Smooth muscle cell (in vitro differentiated cells): ENCODE results near the gene SF3B3. TPM values are rescaled to one million over a fixed set of nuclear protein-coding genes. Genes with fewer than 3 reads are reported as not detected.

Experiments
- DNase-seq: peaks from one replicate; lab custom pipeline; 2025; ENCODE audit not compliant: unreplicated experiment; lab: John Stamatoyannopoulos, UW
- H2AFZ ChIP-seq: fragments of 200-600 bp; sonication (generic); 2 replicates; pipeline ENCODE4 v1.6.0; 2016; ENCODE audit warnings: antibody characterized with exemption, low read depth, mild to moderate bottlenecking
- H3F3A ChIP-seq: fragments of 200-600 bp; sonication (generic); 2 replicates; pipeline ENCODE4 v1.6.0; 2017; ENCODE audit warnings: antibody characterized with exemption, low read depth
- H3K27ac ChIP-seq: fragments of 200-600 bp; sonication (generic); 2 replicates; pipeline ENCODE4 v1.5.1; 2016; ENCODE audit warnings: low read depth, mild to moderate bottlenecking
- H3K27me3 ChIP-seq: fragments of 200-600 bp; sonication (generic); 2 replicates; pipeline ENCODE4 v1.6.1; 2016; ENCODE audit warnings: low read depth, mild to moderate bottlenecking
- H3K36me3 ChIP-seq: fragments of 200-600 bp; sonication (generic); 2 replicates; pipeline ENCODE4 v1.5.1; 2016; ENCODE audit warnings: low read depth
- H3K4me1 ChIP-seq: fragments of 200-600 bp; sonication (generic); 2 replicates; pipeline ENCODE4 v1.5.1; 2016; ENCODE audit warnings: low read depth
- H3K4me2 ChIP-seq: fragments of 200-600 bp; sonication (generic); 2 replicates; pipeline ENCODE4 v1.6.0; 2016; ENCODE audit warnings: mild to moderate bottlenecking
- H3K4me3 ChIP-seq: fragments of 200-600 bp; sonication (generic); 2 replicates; pipeline ENCODE4 v1.5.1; 2016; ENCODE audit warnings: mild to moderate bottlenecking
- H3K79me2 ChIP-seq: fragments of 200-600 bp; sonication (generic); 2 replicates; pipeline ENCODE4 v1.6.0; 2016; ENCODE audit warnings: low read depth, mild to moderate bottlenecking
- H3K9ac ChIP-seq: fragments of 200-600 bp; sonication (generic); 2 replicates; pipeline ENCODE4 v1.6.0; 2016; ENCODE audit warnings: low read depth
- H3K9me3 ChIP-seq: fragments of 200-600 bp; sonication (generic); replicated peaks from 2 replicates; pipeline ENCODE4 v1.5.1; 2016; ENCODE audit warnings: low read depth
- H4K20me1 ChIP-seq: fragments of 200-600 bp; sonication (generic); 2 replicates; pipeline ENCODE4 v1.6.0; 2016; ENCODE audit warnings: low read depth
- CTCF ChIP-seq: fragments of 200-600 bp; sonication (generic); IDR thresholded peaks from 2 replicates; pipeline ENCODE4 v1.5.1; 2017; ENCODE audit warnings: borderline replicate concordance, mild to moderate bottlenecking, antibody characterized with exemption; ENCODE audit not compliant: insufficient read depth, poor library complexity, severe bottlenecking
- WGBS: methylation state at CpG from one replicate; pipeline ENCODE4 v1.1.7; 2016; ENCODE audit warnings: low lambda C conversion rate; 5-methylcytosine and 5-hydroxymethylcytosine counted together
- polyA plus RNA-seq: library from polyadenylated mRNA; unstranded; fragments of >200 nt; fragmentation: Nextera tagmentation; extraction: Ambion mirVana; gene quantifications from 2 replicates; pipeline ENCODE4 v1.2.1, GENCODE V29; 2016
- total RNA-seq: library from RNA; depleted of rRNA; stranded (reverse); fragments of >200 nt; gene quantifications from 2 replicates; pipeline ENCODE4 v1.2.3, GENCODE V29; 2014

SF3B3 gene
- total and polyA plus RNA-seq, 2 experiments from 2014 or later, result 126 to 129 TPM

GRCh38 chr16:70512456-70512855 lies 11.2 kb upstream of the SF3B3 start:
- Histone ChIP-seq H3K36me3 (peaks cover 18% of the 10 kb centered on the region), H3F3A (no peaks in the 10 kb centered on the region)
- no peak for TF ChIP-seq CTCF

GRCh38 chr16:70520612-70521297 lies 2.9 kb upstream of the SF3B3 start:
- TF ChIP-seq CTCF, result no peak
- Histone ChIP-seq H3K9me3 (no peaks in the 10 kb centered on the region), H3K4me1 (peaks cover 13% of the 10 kb centered on the region), H3K27me3 (no peaks in the 10 kb centered on the region), H3K36me3 (no peaks in the 10 kb centered on the region), H3K27ac (peak overlapping the region; percentile 51), H3F3A (no peaks in the 10 kb centered on the region), H3K4me2 (peak overlapping the region; percentile 25), H3K79me2 (peaks cover 38% of the 10 kb centered on the region), H3K9ac (no peak overlapping the region), H2AFZ (no peak overlapping the region), H3K4me3 (no peak overlapping the region), H4K20me1 (peaks cover 11% of the 10 kb centered on the region)
- DNase-seq, result no peak
- 85% methylated on average over 8 of the region's 8 CpGs for WGBS

More at GRCh38 chr16:70512456-70512855, 11.2 kb upstream of the SF3B3 start:
- Histone ChIP-seq H3K9me3 (no peaks in the 10 kb centered on the region), H3K27ac (no peak overlapping the region), H3K27me3 (no peaks in the 10 kb centered on the region), H2AFZ (no peak overlapping the region), H3K9ac (no peak overlapping the region), H3K79me2 (no peaks in the 10 kb centered on the region), H4K20me1 (no peaks in the 10 kb centered on the region), H3K4me2 (no peak overlapping the region), H3K4me3 (no peak overlapping the region), H3K4me1 (no peaks in the 10 kb centered on the region)
- DNase-seq, result no peak
- WGBS, result 93% methylated on average over 5 of the region's 5 CpGs

DNA sequence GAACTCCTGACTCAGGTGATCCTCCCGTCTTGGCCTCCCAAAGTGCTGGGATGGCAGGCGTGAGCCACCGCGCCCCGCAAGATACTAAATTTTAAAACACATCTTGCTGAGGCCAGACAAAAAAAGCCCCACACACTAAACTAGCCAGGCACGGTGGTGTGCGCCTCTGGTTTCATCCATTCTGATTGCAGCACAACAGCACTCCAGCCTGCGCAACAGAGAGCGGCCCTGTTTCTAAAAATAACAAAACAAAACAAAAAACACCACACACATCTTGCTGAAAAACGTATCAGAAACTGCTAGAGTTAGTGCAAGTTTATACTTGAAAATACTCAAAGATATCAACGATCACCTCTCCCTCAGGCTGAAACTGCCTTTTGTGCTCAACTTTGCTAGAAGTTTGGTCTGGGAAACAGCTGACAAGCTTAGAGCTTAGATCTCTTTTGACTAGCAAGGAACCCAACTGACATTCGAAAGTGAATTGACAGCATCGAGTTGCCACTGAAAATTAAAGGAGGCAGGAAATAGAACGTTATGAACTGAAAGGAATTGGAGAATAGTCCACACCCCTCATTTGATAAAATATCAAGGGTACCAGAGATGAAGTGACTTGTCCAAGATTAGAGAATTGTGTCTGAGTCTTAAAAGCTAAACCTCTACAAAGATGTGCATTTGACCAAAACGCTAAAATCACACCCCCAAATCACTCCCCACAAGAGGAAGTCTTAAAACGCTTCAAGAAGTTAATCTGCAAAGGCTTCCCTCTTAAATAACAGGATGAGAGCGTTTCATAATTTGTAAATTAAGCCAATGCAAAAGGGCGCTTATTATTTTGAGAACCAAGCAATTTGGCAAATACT lies 1.2 kb upstream of the SF3B3 start:
- Histone ChIP-seq H3K27ac (peak overlapping the region; percentile 91), H3K4me3 (peak overlapping the region; percentile 98), H3F3A (no peaks in the 10 kb centered on the region), H3K27me3 (no peaks in the 10 kb centered on the region), H4K20me1 (peaks cover 28% of the 10 kb centered on the region), H2AFZ (peak overlapping the region; percentile 99), H3K36me3 (no peaks in the 10 kb centered on the region), H3K79me2 (peaks cover 55% of the 10 kb centered on the region), H3K4me1 (peaks cover 29% of the 10 kb centered on the region), H3K9me3 (no peaks in the 10 kb centered on the region), H3K9ac (peak overlapping the region; percentile 92), H3K4me2 (peak overlapping the region; percentile 92)
- no peak for TF ChIP-seq CTCF
- WGBS, result 63% methylated on average over 18 of the region's 18 CpGs
- no peak for DNase-seq
